ENCODE measurements around the gene CTXND1.

DNA sequence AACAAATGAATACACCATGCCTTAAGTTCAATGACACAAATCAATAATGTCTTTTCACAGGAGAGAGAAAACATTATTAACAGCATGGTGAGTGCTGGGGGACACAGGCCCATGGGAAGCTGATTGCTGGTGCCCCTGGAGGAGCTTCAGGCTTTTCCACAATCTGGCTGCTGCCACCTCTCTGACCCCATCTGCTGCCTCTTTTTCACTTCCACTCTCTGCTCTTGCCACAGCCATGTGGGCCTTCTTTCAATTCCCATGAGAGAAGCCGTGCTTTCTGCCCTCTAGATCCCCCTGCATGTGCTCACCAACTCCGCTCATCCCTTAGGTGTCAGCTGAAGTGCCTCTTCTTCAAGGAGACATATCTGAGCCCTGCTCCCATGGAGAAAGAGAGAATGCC is 21.0 kb upstream of the CTXND1 start:
- TF ChIP-seq, protein P1, sequence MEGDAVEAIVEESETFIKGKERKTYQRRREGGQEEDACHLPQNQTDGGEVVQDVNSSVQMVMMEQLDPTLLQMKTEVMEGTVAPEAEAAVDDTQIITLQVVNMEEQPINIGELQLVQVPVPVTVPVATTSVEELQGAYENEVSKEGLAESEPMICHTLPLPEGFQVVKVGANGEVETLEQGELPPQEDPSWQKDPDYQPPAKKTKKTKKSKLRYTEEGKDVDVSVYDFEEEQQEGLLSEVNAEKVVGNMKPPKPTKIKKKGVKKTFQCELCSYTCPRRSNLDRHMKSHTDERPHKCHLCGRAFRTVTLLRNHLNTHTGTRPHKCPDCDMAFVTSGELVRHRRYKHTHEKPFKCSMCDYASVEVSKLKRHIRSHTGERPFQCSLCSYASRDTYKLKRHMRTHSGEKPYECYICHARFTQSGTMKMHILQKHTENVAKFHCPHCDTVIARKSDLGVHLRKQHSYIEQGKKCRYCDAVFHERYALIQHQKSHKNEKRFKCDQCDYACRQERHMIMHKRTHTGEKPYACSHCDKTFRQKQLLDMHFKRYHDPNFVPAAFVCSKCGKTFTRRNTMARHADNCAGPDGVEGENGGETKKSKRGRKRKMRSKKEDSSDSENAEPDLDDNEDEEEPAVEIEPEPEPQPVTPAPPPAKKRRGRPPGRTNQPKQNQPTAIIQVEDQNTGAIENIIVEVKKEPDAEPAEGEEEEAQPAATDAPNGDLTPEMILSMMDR (conservative IDR thresholded peaks at IDR 0.05 in 1 of 2, IDR thresholded peaks at IDR 0.05 in 1 of 2; ENCODE audit: low read depth in 1 of 2, low read length in 2 of 2), result no peak
- TF ChIP-seq EZH2 (IDR thresholded peaks at IDR 0.05; ENCODE audit: low read length, missing control alignments), result no peak

All from fibroblast of lung (primary cell).